ENCODE results near the gene MUCL1.

DNA sequence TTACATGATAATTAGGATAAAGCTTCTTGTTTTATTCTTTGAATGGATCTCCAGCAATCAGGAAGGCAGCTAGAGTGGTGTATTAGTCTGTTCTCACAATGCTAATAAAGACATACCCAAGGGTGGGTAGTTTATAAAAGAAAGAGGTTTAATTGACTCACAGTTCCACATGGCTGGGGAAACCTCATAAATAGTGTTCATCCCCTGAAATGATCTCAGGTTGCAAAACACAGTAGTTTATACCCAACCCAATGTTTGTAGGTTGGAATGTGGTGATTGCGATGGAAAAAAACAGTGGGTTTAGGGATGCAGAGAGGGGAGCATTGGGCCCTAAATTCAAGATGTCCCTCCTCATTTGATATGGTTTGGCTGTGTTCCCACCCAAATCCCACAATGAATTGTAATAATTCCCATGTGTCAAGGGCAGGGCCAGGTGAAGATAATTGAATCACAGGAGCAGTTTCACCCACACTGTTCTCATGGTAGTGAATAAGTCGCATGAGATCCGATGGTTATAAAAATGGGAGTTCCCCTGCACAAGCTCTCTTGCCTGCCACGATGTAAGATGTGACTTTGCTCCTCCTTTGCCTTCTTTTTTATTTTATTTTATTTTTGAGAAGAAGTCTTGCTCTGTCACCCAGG, 11.5 kb downstream of the MUCL1 start:
- TF ChIP-seq, protein P1, sequence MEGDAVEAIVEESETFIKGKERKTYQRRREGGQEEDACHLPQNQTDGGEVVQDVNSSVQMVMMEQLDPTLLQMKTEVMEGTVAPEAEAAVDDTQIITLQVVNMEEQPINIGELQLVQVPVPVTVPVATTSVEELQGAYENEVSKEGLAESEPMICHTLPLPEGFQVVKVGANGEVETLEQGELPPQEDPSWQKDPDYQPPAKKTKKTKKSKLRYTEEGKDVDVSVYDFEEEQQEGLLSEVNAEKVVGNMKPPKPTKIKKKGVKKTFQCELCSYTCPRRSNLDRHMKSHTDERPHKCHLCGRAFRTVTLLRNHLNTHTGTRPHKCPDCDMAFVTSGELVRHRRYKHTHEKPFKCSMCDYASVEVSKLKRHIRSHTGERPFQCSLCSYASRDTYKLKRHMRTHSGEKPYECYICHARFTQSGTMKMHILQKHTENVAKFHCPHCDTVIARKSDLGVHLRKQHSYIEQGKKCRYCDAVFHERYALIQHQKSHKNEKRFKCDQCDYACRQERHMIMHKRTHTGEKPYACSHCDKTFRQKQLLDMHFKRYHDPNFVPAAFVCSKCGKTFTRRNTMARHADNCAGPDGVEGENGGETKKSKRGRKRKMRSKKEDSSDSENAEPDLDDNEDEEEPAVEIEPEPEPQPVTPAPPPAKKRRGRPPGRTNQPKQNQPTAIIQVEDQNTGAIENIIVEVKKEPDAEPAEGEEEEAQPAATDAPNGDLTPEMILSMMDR (IDR thresholded peaks at IDR 0.05; ENCODE audit: low read depth, low read length, missing input control): no peak
- TF ChIP-seq GABPA (IDR thresholded peaks at IDR 0.05 in 1 of 2, conservative IDR thresholded peaks at IDR 0.05 in 1 of 2): no peak
- TF ChIP-seq YY1 (IDR thresholded peaks at IDR 0.05): no peak
- TF ChIP-seq EGR1 (IDR thresholded peaks at IDR 0.05; ENCODE audit: low read depth in 2 of 2): no peak
- no peak for TF ChIP-seq RAD21 (IDR thresholded peaks at IDR 0.05)
- TF ChIP-seq, protein P2, sequence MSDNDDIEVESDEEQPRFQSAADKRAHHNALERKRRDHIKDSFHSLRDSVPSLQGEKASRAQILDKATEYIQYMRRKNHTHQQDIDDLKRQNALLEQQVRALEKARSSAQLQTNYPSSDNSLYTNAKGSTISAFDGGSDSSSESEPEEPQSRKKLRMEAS (IDR thresholded peaks at IDR 0.05): no peak
- no peak for TF ChIP-seq TAF1 (conservative IDR thresholded peaks at IDR 0.05)
- TF ChIP-seq, protein P3, sequence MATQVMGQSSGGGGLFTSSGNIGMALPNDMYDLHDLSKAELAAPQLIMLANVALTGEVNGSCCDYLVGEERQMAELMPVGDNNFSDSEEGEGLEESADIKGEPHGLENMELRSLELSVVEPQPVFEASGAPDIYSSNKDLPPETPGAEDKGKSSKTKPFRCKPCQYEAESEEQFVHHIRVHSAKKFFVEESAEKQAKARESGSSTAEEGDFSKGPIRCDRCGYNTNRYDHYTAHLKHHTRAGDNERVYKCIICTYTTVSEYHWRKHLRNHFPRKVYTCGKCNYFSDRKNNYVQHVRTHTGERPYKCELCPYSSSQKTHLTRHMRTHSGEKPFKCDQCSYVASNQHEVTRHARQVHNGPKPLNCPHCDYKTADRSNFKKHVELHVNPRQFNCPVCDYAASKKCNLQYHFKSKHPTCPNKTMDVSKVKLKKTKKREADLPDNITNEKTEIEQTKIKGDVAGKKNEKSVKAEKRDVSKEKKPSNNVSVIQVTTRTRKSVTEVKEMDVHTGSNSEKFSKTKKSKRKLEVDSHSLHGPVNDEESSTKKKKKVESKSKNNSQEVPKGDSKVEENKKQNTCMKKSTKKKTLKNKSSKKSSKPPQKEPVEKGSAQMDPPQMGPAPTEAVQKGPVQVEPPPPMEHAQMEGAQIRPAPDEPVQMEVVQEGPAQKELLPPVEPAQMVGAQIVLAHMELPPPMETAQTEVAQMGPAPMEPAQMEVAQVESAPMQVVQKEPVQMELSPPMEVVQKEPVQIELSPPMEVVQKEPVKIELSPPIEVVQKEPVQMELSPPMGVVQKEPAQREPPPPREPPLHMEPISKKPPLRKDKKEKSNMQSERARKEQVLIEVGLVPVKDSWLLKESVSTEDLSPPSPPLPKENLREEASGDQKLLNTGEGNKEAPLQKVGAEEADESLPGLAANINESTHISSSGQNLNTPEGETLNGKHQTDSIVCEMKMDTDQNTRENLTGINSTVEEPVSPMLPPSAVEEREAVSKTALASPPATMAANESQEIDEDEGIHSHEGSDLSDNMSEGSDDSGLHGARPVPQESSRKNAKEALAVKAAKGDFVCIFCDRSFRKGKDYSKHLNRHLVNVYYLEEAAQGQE (IDR thresholded peaks at IDR 0.05): no peak
- no peak for TF ChIP-seq JUND (IDR thresholded peaks at IDR 0.05)
- TF ChIP-seq SP1 (IDR thresholded peaks at IDR 0.05): no peak
- TF ChIP-seq FOXA2 (IDR thresholded peaks at IDR 0.05): no peak

Data from liver (tissue), 3 donors.